SK-N-SH treated with all-trans-retinoic acid at 6 μM for 48 hours (cell line): Measurements from ENCODE around the gene CERS5.

Source experiments
- ARNTL ChIP-seq: fragments of 450-650 bp; formaldehyde crosslinking; IDR thresholded peaks from 2 replicates; pipeline ENCODE4 v1.5.0; 2020; ENCODE audit warnings: low read depth, mild to moderate bottlenecking, moderate library complexity, borderline replicate concordance
- ESRRG ChIP-seq: fragments of 250-450 bp; sonication (Bioruptor Pico); IDR thresholded peaks from 2 replicates; pipeline ENCODE4 v1.6.1; 2021; ENCODE audit warnings: mild to moderate bottlenecking
- RARB ChIP-seq: fragments of 250-450 bp; sonication (Bioruptor Pico); IDR thresholded peaks from 2 replicates; pipeline ENCODE4 v1.8.0; 2021; ENCODE audit warnings: mild to moderate bottlenecking, moderate library complexity
- SNAI2 ChIP-seq: fragments of 250-450 bp; sonication (Bioruptor Pico); IDR thresholded peaks from 2 replicates; pipeline ENCODE4 v1.5.0; 2020; ENCODE audit warnings: mild to moderate bottlenecking, moderate library complexity
- TOX ChIP-seq: fragments of 250-450 bp; sonication (Bioruptor Pico); IDR thresholded peaks from 2 replicates; pipeline ENCODE4 v1.8.0; 2021; ENCODE audit warnings: mild to moderate bottlenecking, moderate library complexity, borderline replicate concordance
- ZFP3 ChIP-seq: fragments of 250-450 bp; sonication (Bioruptor Pico); IDR thresholded peaks from 2 replicates; pipeline ENCODE4 v1.5.0; 2020; ENCODE audit warnings: mild to moderate bottlenecking, moderate library complexity
- ZFP30 ChIP-seq: fragments of 450-650 bp; formaldehyde crosslinking; IDR thresholded peaks from 2 replicates; pipeline ENCODE4 v1.5.0; 2022; ENCODE audit warnings: mild to moderate bottlenecking, moderate library complexity
- ZNF565 ChIP-seq: fragments of 450-650 bp; formaldehyde crosslinking; conservative IDR thresholded peaks from 2 replicates; pipeline ENCODE4 v1.5.0; 2020; ENCODE audit warnings: low read depth, mild to moderate bottlenecking, moderate library complexity
- ZNF70 ChIP-seq: fragments of 450-650 bp; formaldehyde crosslinking; IDR thresholded peaks from 2 replicates; pipeline ENCODE4 v1.5.0; 2020; ENCODE audit warnings: mild to moderate bottlenecking, moderate library complexity
- ZNF8 ChIP-seq: fragments of 450-650 bp; formaldehyde crosslinking; IDR thresholded peaks from 2 replicates; pipeline ENCODE4 v1.5.0; 2020; ENCODE audit warnings: mild to moderate bottlenecking, moderate library complexity
- TF ChIP-seq, protein P1 (sequence below): fragments of 250-450 bp; sonication (Bioruptor Pico); IDR thresholded peaks from 2 replicates; pipeline ENCODE4 v1.8.0; 2021; ENCODE audit warnings: low read depth, mild to moderate bottlenecking, moderate library complexity, borderline replicate concordance
- TF ChIP-seq, protein P2 (sequence below): fragments of 250-450 bp; sonication (Bioruptor Pico); IDR thresholded peaks from 2 replicates; pipeline ENCODE4 v1.5.1; 2020; ENCODE audit warnings: low read depth, mild to moderate bottlenecking, moderate library complexity
- TF ChIP-seq, protein P3 (sequence below): fragments of 250-450 bp; sonication (Bioruptor Pico); IDR thresholded peaks from 2 replicates; pipeline ENCODE4 v1.8.0; 2020; ENCODE audit warnings: mild to moderate bottlenecking, moderate library complexity, borderline replicate concordance
- TF ChIP-seq, protein P4 (sequence below): fragments of 250-450 bp; sonication (Bioruptor Pico); IDR thresholded peaks from 2 replicates; pipeline ENCODE4 v1.5.1; 2021; ENCODE audit warnings: mild to moderate bottlenecking, moderate library complexity

DNA sequence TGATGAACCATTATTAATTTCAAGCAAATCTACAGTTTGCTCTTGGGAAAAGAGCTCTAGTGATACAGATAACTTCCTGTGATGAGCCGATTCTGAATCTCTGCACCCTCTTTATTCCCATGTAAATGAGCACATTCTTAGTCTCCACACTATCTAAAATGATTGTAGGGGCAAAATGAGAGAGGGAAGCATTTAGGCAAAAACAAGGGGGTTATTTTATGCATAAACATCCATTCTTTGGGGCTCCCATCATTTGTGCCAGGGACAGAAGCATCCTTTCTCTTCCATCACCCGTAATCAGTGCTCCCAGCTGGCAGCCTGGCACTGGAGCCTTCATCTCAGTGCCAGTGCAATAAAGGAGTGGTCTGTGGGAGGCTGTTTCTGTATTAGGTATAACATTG, 65.0 kb downstream of the CERS5 start:
- TF ChIP-seq RARB (CRISPR knock-in tag) (no peak), ZFP3 (no peak), ZNF8 (no peak), ZNF565 (CRISPR knock-in tag) (no peak), TOX (CRISPR knock-in tag) (no peak), ARNTL (CRISPR knock-in tag) (no peak), ESRRG (no peak), ZFP30 (CRISPR knock-in tag) (no peak), SNAI2 (no peak), ZNF70 (no peak)
- TF ChIP-seq, protein P1, sequence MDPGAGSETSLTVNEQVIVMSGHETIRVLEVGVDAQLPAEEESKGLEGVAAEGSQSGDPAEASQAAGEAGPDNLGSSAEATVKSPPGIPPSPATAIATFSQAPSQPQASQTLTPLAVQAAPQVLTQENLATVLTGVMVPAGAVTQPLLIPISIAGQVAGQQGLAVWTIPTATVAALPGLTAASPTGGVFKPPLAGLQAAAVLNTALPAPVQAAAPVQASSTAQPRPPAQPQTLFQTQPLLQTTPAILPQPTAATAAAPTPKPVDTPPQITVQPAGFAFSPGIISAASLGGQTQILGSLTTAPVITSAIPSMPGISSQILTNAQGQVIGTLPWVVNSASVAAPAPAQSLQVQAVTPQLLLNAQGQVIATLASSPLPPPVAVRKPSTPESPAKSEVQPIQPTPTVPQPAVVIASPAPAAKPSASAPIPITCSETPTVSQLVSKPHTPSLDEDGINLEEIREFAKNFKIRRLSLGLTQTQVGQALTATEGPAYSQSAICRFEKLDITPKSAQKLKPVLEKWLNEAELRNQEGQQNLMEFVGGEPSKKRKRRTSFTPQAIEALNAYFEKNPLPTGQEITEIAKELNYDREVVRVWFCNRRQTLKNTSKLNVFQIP (CRISPR knock-in tag): no peak
- TF ChIP-seq, protein P2, sequence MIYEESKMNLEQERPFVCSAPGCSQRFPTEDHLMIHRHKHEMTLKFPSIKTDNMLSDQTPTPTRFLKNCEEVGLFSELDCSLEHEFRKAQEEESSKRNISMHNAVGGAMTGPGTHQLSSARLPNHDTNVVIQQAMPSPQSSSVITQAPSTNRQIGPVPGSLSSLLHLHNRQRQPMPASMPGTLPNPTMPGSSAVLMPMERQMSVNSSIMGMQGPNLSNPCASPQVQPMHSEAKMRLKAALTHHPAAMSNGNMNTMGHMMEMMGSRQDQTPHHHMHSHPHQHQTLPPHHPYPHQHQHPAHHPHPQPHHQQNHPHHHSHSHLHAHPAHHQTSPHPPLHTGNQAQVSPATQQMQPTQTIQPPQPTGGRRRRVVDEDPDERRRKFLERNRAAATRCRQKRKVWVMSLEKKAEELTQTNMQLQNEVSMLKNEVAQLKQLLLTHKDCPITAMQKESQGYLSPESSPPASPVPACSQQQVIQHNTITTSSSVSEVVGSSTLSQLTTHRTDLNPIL: no peak
- TF ChIP-seq, protein P3, sequence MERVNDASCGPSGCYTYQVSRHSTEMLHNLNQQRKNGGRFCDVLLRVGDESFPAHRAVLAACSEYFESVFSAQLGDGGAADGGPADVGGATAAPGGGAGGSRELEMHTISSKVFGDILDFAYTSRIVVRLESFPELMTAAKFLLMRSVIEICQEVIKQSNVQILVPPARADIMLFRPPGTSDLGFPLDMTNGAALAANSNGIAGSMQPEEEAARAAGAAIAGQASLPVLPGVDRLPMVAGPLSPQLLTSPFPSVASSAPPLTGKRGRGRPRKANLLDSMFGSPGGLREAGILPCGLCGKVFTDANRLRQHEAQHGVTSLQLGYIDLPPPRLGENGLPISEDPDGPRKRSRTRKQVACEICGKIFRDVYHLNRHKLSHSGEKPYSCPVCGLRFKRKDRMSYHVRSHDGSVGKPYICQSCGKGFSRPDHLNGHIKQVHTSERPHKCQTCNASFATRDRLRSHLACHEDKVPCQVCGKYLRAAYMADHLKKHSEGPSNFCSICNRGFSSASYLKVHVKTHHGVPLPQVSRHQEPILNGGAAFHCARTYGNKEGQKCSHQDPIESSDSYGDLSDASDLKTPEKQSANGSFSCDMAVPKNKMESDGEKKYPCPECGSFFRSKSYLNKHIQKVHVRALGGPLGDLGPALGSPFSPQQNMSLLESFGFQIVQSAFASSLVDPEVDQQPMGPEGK (CRISPR knock-in tag): no peak
- TF ChIP-seq, protein P4, sequence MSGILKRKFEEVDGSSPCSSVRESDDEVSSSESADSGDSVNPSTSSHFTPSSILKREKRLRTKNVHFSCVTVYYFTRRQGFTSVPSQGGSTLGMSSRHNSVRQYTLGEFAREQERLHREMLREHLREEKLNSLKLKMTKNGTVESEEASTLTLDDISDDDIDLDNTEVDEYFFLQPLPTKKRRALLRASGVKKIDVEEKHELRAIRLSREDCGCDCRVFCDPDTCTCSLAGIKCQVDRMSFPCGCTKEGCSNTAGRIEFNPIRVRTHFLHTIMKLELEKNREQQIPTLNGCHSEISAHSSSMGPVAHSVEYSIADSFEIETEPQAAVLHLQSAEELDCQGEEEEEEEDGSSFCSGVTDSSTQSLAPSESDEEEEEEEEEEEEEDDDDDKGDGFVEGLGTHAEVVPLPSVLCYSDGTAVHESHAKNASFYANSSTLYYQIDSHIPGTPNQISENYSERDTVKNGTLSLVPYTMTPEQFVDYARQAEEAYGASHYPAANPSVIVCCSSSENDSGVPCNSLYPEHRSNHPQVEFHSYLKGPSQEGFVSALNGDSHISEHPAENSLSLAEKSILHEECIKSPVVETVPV (CRISPR knock-in tag): no peak
